Stimulated activated naive CD8-positive, alpha-beta T cell treated with anti-CD3 and anti-CD28 coated beads, Interleukin-15, amount 100 ng/mL, for 72 hours (primary cell): ENCODE data around the gene EEPD1.

ENCODE experiments used
- ATAC-seq: fragments of 150-1000 bp; cut with Tn5 transposase; 2 replicates; pipeline ENCODE4 v1.10.0; 2021; ENCODE audit warnings: mild to moderate bottlenecking, moderate library complexity
- DNase-seq, 2 donors: peaks; one replicate each; pipeline ENCODE4 v3.0.0; 2021 to 2022
- H3K27ac Mint-ChIP-seq, 2 donors: one replicate each; pipeline ENCODE4 v1.8.0; 2022; ENCODE audit warnings: mild to moderate bottlenecking in 2 of 2, mixed read lengths in 2 of 2, moderate library complexity in 2 of 2
- H3K27me3 Mint-ChIP-seq: one replicate; pipeline ENCODE4 v1.8.0; 2022; ENCODE audit warnings: mixed read lengths
- H3K4me1 Mint-ChIP-seq: one replicate; pipeline ENCODE4 v1.8.0; 2022; ENCODE audit warnings: mild to moderate bottlenecking, mixed read lengths
- H3K4me3 Mint-ChIP-seq, 2 donors: one replicate each; pipeline ENCODE4 v1.8.0; 2022; ENCODE audit warnings: mild to moderate bottlenecking in 2 of 2, mixed read lengths in 2 of 2, moderate library complexity in 1 of 2
- H3K9me3 Mint-ChIP-seq, 2 donors: one replicate each; pipeline ENCODE4 v1.8.0; 2022; ENCODE audit warnings: mixed read lengths in 2 of 2

EEPD1 gene

DNA sequence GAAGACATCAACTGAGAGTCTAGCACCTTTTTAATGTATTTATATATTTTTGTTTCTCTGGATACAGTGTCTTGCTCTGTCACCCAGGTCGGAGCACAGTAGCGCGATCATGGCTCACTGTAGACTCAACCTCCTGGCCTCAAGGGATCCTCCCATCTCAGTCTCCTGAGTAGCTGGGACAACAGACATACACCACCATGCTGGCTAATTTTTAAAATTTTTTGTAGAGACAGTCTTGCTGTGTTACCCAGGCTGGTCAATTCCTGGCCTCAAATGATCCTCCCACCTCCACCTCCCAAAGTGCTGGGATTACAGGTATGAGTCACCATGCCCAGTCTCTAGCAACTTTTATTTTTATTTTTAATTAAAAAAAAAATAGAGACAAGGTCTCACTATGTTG lies 185.2 kb downstream of the EEPD1 start:
- H3K4me1 Mint-ChIP-seq, result no peaks in the 10 kb centered on the region
- no peaks in the 10 kb centered on the region for H3K9me3 Mint-ChIP-seq
- no peak for DNase-seq
- ATAC-seq, result no peak
- no peak overlapping the region for H3K27ac Mint-ChIP-seq
- H3K4me3 Mint-ChIP-seq, result no peak overlapping the region
- no peaks in the 10 kb centered on the region for H3K27me3 Mint-ChIP-seq

DNA sequence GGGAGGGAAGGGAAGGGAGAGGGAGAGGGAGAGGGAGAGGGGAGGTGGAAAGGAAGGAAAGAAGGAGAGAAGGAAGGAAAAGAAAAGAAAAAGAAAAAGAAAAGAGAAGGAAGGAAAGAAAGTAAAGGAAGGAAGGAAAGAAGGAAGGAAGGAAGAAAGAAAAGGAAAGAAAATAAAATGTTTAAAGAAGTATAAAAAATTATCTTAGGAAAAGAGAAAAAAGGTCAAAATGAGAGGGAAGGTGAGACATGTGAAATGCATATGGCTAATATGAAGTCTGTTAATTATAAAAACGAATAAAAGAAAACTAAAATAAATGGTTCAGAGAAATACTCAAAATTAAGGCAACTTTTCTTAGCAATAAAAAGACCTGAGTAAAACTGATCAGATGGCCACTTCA lies 190.5 kb downstream of the EEPD1 start:
- Mint-ChIP-seq H3K9me3 (no peaks in the 10 kb centered on the region), H3K4me3 (no peak overlapping the region), H3K27ac (no peak overlapping the region), H3K4me1 (no peaks in the 10 kb centered on the region), H3K27me3 (no peaks in the 10 kb centered on the region)
- DNase-seq, result no peak
- no peak for ATAC-seq

DNA sequence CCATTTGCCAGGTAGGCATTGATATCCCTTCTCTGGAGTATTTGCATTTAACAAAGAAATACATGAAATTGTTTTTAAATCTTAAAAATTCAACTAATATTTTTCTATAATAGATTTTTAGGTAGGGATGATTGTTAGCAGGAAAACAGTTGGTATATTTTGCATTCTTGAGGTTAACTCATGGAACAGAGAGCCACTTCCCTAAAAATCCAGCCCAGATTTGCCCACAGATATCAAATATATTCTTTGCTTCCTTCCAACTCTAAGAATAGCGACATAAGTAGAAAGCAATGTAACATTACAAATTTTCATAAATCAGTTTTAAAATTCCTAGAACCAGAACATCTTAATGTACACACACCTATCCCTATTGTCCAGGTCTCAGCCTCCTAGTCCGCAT lies 191.6 kb downstream of the EEPD1 start:
- H3K4me3 Mint-ChIP-seq, result no peak overlapping the region
- H3K27me3 Mint-ChIP-seq, result no peaks in the 10 kb centered on the region
- ATAC-seq, result no peak
- DNase-seq, result no peak
- no peaks in the 10 kb centered on the region for H3K9me3 Mint-ChIP-seq
- H3K27ac Mint-ChIP-seq, result no peak overlapping the region
- H3K4me1 Mint-ChIP-seq, result no peaks in the 10 kb centered on the region

DNA sequence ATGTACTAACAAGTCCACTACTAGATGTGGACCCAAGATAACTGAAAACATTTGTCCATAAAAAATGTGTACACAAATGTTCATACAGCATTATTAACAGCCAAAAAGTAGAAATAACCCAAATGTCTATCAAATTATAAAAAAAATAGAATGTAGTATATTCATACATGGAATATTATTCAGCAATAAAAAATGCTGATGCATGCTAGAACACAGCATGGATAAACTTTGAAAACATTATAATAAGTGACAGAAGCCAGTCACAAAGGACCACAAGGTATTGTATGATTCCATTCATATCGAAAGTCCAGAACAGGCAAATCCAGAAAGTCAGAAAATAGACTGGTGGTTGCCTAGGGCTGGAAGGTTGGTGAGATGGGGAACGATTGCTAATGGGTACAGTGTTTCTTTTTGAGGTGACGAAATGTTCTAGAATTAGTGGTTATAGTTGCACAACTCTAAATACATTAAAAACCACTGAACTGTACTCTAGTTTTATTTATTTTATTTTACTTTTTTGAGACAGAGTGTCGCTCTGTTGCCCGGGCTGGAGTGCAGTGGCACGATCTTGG lies 193.3 kb downstream of the EEPD1 start:
- DNase-seq (no peak), ATAC-seq (no peak)
- no peaks in the 10 kb centered on the region for H3K9me3 Mint-ChIP-seq
- H3K27ac Mint-ChIP-seq, result no peak overlapping the region
- no peaks in the 10 kb centered on the region for H3K27me3 Mint-ChIP-seq
- no peaks in the 10 kb centered on the region for H3K4me1 Mint-ChIP-seq
- H3K4me3 Mint-ChIP-seq, result no peak overlapping the region

DNA sequence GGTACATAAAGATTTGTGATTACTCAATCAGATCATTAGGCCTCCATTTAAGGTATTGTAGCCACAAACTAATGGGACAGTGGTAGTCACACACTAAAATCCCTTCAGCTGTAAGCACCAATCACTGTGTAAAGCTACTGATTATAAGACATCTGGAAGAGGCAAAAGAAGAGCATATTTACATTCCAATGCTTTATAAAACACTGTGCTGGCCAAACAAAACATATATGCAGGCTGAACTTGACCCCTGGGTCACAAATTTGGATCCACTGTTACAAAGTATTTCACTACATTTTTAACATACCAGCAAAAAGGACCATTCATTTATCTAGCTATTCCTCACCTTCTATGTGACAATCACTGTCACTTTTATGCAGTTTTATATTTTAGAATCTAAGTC lies 195.2 kb downstream of the EEPD1 start:
- Mint-ChIP-seq H3K9me3 (no peaks in the 10 kb centered on the region), H3K27ac (no peak overlapping the region), H3K4me1 (no peaks in the 10 kb centered on the region), H3K27me3 (no peaks in the 10 kb centered on the region), H3K4me3 (no peak overlapping the region)
- ATAC-seq (no peak), DNase-seq (no peak)

DNA sequence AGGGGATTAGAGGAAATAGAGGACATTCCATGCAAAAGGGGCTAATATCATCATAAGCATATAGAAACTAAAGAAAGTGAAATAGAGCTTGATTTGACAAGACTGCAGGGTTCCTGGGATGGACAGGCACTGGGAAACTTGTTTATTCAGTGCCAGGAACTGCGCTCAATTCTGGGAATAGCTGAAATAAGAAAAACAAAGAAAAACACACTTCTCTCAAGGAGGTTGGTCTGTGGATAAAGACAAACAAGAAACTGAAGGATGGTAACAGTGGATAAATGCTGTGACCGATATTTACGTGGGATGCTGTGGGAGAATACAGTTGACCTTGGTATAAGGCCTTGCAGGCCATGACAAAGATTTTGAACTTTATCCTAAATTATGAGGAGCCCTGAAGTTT lies 195.7 kb downstream of the EEPD1 start:
- Mint-ChIP-seq H3K4me1 (no peaks in the 10 kb centered on the region), H3K27me3 (no peaks in the 10 kb centered on the region), H3K9me3 (no peaks in the 10 kb centered on the region), H3K4me3 (no peak overlapping the region), H3K27ac (no peak overlapping the region)
- ATAC-seq, result no peak
- DNase-seq, result no peak

DNA sequence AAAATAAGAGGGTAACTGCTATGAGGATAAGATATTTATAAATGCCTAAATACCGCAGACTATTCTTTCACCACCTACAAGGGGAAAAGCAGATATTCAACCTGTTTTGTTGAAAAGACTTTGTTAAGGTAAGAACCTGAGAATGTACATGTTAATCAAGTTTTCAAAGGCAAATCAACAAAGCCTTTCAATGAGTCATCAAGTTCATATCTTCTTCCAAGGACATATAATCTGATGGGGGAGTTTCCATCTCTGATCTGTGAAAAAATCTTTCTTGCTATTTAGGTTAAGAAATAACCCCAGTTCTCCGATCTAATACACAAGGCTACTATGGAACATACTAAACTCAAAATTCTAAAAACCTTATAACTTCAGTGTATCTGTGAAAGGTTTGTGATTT lies 196.6 kb downstream of the EEPD1 start:
- Mint-ChIP-seq H3K4me1 (no peaks in the 10 kb centered on the region), H3K27ac (no peak overlapping the region), H3K4me3 (no peak overlapping the region), H3K9me3 (no peaks in the 10 kb centered on the region), H3K27me3 (no peaks in the 10 kb centered on the region)
- DNase-seq (no peak), ATAC-seq (no peak)
